Measurements from ENCODE around the gene RASSF8.

Gene RASSF8

GRCh38 chr12:25935355-25936144 is 22.9 kb upstream of the RASSF8 start:
- no peaks in the 10 kb centered on the region for H3K79me2 ChIP-seq (ENCODE audit: low read length)
- no peak for TF ChIP-seq CTCF (IDR thresholded peaks at IDR 0.05; ENCODE audit: low read depth, low read length)
- no peak for TF ChIP-seq EZH2phosphoT487 (IDR thresholded peaks at IDR 0.05; ENCODE audit: low read depth)
- no peak overlapping the region for H3K4me2 ChIP-seq (ENCODE audit: low read length)
- H3K27me3 ChIP-seq (ENCODE audit: low read depth, low read length), result no peaks in the 10 kb centered on the region
- peaks cover 26% of the 10 kb centered on the region for H3K4me1 ChIP-seq (ENCODE audit: low read length)
- H4K20me1 ChIP-seq (ENCODE audit: insufficient read depth, low read length), result no peaks in the 10 kb centered on the region
- H3K4me3 ChIP-seq (ENCODE audit: low read length), result no peak overlapping the region
- H3K36me3 ChIP-seq (replicated peaks; ENCODE audit: low read depth, low read length), result no peaks in the 10 kb centered on the region
- no peaks in the 10 kb centered on the region for H3K9me3 ChIP-seq (ENCODE audit: insufficient read depth, low read length)
- H3K27ac ChIP-seq (ENCODE audit: low read length), result no peak overlapping the region
- H3K9ac ChIP-seq (ENCODE audit: low read length), result no peak overlapping the region
- H2AFZ ChIP-seq (ENCODE audit: low read depth, low read length), result no peak overlapping the region

- TF ChIP-seq EZH2phosphoT487 (IDR thresholded peaks at IDR 0.05; ENCODE audit: low read depth), result no peak
- TF ChIP-seq CTCF (IDR thresholded peaks at IDR 0.05; ENCODE audit: low read depth, low read length), result no peak
- H3K27me3 ChIP-seq (ENCODE audit: low read depth, low read length), result no peaks in the 10 kb centered on the region
These were observed 21.4 kb upstream of the RASSF8 start for GRCh38 chr12:25937096-25937495.

GRCh38 chr12:25938581-25938980 is 19.9 kb upstream of the RASSF8 start:
- H3K36me3 ChIP-seq (replicated peaks; ENCODE audit: low read depth, low read length), result no peaks in the 10 kb centered on the region
- no peaks in the 10 kb centered on the region for H3K27me3 ChIP-seq (ENCODE audit: low read depth, low read length)
- H3K4me3 ChIP-seq (ENCODE audit: low read length), result no peak overlapping the region
- H3K4me1 ChIP-seq (ENCODE audit: low read length), result peaks cover 27% of the 10 kb centered on the region
- no peaks in the 10 kb centered on the region for H3K9me3 ChIP-seq (ENCODE audit: insufficient read depth, low read length)
- H3K4me2 ChIP-seq (ENCODE audit: low read length), result no peak overlapping the region
- no peaks in the 10 kb centered on the region for H4K20me1 ChIP-seq (ENCODE audit: insufficient read depth, low read length)
- H3K79me2 ChIP-seq (ENCODE audit: low read length), result no peaks in the 10 kb centered on the region
- no peak overlapping the region for H2AFZ ChIP-seq (ENCODE audit: low read depth, low read length)
- no peak overlapping the region for H3K9ac ChIP-seq (ENCODE audit: low read length)
- TF ChIP-seq CTCF (IDR thresholded peaks at IDR 0.05; ENCODE audit: low read depth, low read length) (no peak), EZH2phosphoT487 (IDR thresholded peaks at IDR 0.05; ENCODE audit: low read depth) (no peak)
- no peak overlapping the region for H3K27ac ChIP-seq (ENCODE audit: low read length)

More at GRCh38 chr12:25937096-25937495, 21.4 kb upstream of the RASSF8 start:
- Histone ChIP-seq H3K4me3 (ENCODE audit: low read length) (no peak overlapping the region), H3K9me3 (ENCODE audit: insufficient read depth, low read length) (no peaks in the 10 kb centered on the region), H3K9ac (ENCODE audit: low read length) (no peak overlapping the region), H2AFZ (ENCODE audit: low read depth, low read length) (no peak overlapping the region), H3K79me2 (ENCODE audit: low read length) (no peaks in the 10 kb centered on the region), H3K4me1 (ENCODE audit: low read length) (peaks cover 34% of the 10 kb centered on the region), H4K20me1 (ENCODE audit: insufficient read depth, low read length) (no peaks in the 10 kb centered on the region), H3K27ac (ENCODE audit: low read length) (no peak overlapping the region), H3K4me2 (ENCODE audit: low read length) (no peak overlapping the region), H3K36me3 (replicated peaks; ENCODE audit: low read depth, low read length) (no peaks in the 10 kb centered on the region)

- Histone ChIP-seq H3K79me2 (ENCODE audit: low read length) (no peaks in the 10 kb centered on the region), H3K27me3 (ENCODE audit: low read depth, low read length) (no peaks in the 10 kb centered on the region), H3K4me1 (ENCODE audit: low read length) (peaks cover 17% of the 10 kb centered on the region), H3K36me3 (replicated peaks; ENCODE audit: low read depth, low read length) (no peaks in the 10 kb centered on the region), H2AFZ (ENCODE audit: low read depth, low read length) (no peak overlapping the region), H3K4me3 (ENCODE audit: low read length) (no peak overlapping the region), H3K9me3 (ENCODE audit: insufficient read depth, low read length) (no peaks in the 10 kb centered on the region), H3K9ac (ENCODE audit: low read length) (no peak overlapping the region), H4K20me1 (ENCODE audit: insufficient read depth, low read length) (no peaks in the 10 kb centered on the region), H3K27ac (ENCODE audit: low read length) (no peak overlapping the region), H3K4me2 (ENCODE audit: low read length) (no peak overlapping the region)
- no peak for TF ChIP-seq EZH2phosphoT487 (IDR thresholded peaks at IDR 0.05; ENCODE audit: low read depth)
- TF ChIP-seq CTCF (IDR thresholded peaks at IDR 0.05; ENCODE audit: low read depth, low read length), result no peak
These were observed 18.9 kb upstream of the RASSF8 start for GRCh38 chr12:25939606-25940005.
